NCI-H460 (cell line): ENCODE results near the gene PTPN9. TPM values are rescaled to one million over a fixed set of nuclear protein-coding genes. Genes with fewer than 3 reads are reported as not detected.
"Not testable (repeated sequence)": the region's sequence is repeated elsewhere in the genome, so short reads cannot be mapped to it uniquely, and the experiment has no call there.

Experiments used
- DNase-seq: peaks from one replicate; pipeline ENCODE4 v3.0.0-alpha.2; 2016; ENCODE audit warnings: low read depth; ENCODE audit errors: extremely low read depth
- total RNA-seq: library from RNA; depleted of rRNA; stranded (reverse); fragments of >200 nt; shearing (Covaris generic); gene quantifications from 2 replicates; pipeline ENCODE4 v1.2.3, GENCODE V29; 2014

PTPN9 gene
- total RNA-seq, 1 experiment from 2014 or later, result 29.5 TPM

GRCh38 chr15:75533945-75534344 is 45.2 kb downstream of the PTPN9 start:
- no peak for DNase-seq

DNA sequence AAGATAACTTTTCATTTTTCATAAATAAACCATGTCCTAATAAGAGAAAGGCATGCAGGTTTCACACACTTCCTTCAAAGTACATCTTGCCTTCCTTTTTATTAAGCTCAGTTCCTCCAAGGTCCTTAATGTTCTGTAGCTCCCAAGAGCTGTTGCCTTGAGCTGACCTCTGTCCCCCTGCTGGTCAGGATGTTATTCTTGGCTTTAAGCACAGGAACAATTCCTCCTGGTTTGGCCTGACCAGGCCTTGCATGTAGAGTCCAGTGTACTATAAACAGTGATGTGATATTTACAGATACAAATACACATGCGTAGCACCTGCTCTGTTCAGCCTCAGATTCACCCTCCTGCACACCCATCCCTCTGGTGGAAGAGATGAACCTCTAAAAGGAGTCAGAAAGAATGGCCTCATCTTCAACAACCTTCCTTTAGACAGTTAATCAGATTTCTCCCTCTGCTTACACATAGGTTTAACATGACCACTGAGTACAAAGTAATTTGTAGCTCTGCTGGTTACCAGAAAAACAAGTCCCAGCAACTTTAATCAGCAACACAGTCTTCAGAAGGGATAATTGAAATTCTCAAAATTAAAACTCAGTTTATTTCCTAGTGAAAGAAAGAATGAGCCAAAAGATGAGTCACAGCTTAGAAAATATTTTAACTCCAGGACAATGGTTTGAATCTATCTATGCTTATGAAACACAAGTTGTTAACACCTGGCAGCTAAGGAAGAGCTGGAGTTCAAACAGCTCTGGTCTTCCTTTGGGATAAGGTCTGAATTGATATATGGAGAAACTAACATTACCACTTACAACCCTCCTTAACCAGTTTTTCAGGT is 46.5 kb downstream of the PTPN9 start:
- DNase-seq, result peak; percentile 33

DNA sequence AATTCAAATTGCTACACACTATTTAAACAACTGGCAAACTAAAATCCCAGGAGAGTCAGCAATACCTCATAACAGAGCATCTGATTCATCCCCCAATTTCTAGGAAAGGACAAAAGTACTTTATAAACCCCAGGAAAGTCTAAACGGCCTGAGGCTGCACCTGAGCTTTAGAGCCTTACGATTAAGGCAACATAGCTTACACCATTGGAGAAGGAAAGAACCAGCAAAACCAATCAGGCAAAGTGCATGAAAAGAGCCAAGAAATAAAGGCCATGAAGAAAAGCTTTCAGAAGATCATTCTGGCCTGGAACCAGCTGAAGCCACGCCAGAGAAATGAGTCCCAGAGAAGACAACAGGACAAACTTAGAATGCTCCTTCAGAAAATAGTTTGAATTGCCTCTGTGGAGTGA is 48.1 kb downstream of the PTPN9 start:
- no peak for DNase-seq

DNA sequence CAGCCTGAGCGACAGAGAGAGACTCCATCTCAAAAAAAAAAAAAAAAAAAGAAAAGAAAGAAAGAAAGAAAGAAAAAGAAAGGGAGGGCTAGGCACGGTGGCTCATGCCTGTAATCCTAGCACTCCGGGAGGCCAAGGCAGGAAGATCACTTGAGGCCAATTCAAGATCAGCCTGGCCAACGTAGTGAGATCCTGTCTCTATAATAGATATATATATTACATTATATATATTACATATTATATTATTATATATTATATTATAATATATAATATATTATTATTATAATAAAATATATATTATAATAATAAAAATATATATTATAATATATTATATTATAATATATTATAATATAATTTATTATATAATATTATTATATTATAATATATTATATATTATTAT is 48.9 kb downstream of the PTPN9 start:
- DNase-seq, result no peak

GRCh38 chr15:75525756-75526155 is 53.4 kb downstream of the PTPN9 start:
- DNase-seq, result not testable (repeated sequence)

- DNase-seq, result peak; percentile 48
These were observed 56.1 kb downstream of the PTPN9 start for GRCh38 chr15:75523011-75523410.

- DNase-seq, result no peak
These were observed 61.9 kb downstream of the PTPN9 start for GRCh38 chr15:75517233-75517632.

DNA sequence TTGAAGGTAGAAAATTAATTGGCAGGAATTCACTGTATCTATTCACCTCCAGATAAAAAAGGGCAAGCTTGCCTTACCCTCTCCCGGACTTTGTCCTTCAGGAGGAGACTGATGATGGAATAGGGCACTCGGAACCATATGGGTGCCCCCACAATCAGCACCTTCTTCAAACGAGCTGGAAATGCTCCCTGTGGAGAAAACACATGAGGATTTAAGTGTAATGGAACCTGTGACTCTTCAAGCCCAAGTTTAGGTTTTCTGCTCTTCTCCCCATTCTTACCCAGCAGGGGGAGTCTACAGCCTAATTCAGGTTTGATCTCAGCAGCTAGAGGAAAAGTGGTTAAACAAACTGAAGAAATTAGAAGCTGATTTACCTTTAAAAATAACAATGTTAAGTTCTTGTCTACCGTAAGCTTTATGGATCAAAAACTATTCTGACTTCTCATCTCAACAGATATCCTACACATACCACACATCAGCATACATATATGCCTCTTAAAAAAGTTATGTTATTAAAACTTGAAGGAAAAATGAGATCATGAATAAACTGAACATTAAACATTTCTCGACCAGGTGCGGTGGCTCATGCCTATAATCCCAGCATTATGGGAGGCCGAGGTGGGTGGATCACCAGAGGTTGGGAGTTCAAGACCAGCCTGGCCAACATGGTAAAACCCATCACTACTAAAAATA is 70.1 kb downstream of the PTPN9 start:
- peak; percentile 21 for DNase-seq

DNA sequence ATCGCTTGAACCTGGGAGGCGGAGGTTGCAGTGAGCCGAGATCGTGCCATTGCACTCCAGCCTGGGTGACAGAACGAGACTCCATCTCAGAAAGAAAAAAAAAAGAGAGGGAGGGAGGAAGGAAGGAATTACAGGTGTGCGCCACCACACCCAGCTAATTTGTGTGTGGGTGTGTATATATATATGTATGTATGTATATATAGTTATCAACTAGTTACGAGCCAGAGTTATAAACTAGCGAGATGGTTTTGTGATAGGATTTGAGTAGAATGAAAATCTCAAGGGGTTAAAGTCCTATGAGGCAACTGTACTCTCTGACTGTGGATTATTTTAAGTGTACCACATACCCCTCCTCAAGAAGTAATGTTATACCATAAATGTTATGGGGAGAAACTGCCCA is 76.8 kb downstream of the PTPN9 start:
- DNase-seq, result no peak

DNA sequence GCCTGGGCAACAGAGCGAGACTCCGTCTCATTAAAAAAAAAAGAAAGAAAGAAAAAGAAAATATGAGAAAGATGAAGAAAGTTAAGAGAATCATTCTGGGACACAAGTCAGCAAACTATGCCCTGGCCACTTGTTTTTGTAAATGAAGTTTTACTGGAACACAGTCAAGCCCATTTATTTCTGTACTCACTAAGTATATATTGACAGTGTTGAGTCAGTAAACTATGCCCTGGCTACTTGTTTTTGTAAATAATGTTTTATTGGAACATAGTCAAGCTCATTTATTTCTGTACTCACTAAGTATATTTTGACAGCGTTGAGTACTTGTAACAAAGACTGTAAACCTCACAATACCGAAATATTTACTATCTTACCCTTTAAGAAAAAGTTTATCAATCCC is 85.4 kb downstream of the PTPN9 start:
- no peak for DNase-seq

DNA sequence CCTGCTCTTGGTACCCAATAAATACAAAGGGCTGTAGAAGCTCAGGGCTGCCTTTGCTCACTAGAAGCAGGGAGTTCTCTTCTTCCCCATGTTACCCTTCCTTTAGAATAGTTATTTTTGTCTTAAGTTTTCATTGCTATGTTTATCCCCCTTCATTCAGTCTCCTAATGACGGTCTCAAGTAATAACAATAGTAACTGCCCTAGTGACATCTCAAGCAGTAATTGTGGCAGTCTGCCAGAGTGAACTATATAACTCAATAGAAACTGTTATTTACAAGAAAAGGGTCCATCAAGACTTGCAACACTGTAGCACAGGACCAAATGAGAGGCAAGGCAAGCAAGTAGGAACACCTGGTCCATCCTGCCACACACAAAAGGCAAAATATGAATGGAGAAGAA is 95.2 kb downstream of the PTPN9 start:
- no peak for DNase-seq

GRCh38 chr15:75483556-75483955 is 95.6 kb downstream of the PTPN9 start:
- not testable (repeated sequence) for DNase-seq

GRCh38 chr15:75483106-75483505 is 96.0 kb downstream of the PTPN9 start:
- DNase-seq, result no peak

DNA sequence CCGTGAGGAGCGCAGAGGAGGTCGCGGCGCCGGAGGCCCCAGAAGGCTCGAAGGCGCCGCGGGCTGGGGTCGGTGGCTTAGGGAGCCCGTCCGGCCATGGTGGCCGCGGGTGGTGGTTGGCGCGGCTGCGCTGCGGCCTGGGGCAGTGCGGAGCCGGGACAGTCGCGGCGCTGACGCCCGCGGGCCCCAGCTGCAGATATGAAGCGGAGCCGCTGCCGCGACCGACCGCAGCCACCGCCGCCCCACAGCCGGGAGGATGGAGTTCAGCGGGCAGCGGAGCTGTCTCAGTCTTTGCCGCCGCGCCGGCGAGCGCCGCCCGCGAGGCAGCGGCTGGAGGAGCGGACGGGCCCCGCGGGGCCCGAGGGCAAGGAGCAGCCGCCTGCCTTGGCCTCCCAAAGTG is 98.7 kb downstream of the PTPN9 start:
- not testable (repeated sequence) for DNase-seq

GRCh38 chr15:75479670-75480069 is 99.4 kb downstream of the PTPN9 start:
- DNase-seq, result no peak

DNA sequence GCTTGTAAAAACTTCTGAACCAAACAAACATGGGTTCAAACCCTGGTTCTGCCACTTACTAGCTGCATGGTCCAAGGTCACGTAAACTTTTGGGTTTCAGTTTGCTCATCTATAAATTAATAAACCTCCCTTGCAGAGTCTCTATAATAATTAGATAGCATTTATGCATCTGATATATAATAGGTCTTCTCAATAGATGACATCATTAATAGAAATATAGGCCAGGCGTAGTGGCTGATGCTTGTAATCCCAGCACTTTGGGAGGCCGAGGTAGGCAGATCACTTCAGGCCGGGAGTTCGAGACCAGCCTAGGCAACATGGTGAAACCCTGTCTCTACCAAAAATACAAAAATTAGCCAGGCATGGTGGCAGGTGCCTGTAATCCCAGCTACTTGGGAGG is 102.0 kb downstream of the PTPN9 start:
- not testable (repeated sequence) for DNase-seq

GRCh38 chr15:75468913-75469598 is 110.1 kb downstream of the PTPN9 start:
- no peak for DNase-seq

DNA sequence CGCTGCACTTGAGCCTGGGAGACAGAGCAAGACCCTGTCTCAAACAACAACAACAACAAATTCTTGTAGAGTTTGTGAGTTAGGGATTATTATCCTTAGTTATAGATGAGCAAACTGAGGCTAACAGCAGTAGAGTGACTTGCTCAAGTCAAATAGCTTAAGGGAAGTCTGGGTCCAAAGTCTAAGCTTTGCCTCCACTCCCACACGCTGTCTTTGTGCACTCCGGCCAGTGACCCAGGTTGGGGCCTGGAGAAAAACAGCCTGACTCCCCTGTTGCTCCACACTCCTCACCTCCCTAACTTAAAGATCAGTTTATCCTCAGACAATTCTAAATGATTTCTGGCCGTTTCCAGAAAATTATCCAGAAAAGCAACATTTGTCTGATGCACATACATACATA is 118.5 kb downstream of the PTPN9 start:
- DNase-seq, result no peak

DNA sequence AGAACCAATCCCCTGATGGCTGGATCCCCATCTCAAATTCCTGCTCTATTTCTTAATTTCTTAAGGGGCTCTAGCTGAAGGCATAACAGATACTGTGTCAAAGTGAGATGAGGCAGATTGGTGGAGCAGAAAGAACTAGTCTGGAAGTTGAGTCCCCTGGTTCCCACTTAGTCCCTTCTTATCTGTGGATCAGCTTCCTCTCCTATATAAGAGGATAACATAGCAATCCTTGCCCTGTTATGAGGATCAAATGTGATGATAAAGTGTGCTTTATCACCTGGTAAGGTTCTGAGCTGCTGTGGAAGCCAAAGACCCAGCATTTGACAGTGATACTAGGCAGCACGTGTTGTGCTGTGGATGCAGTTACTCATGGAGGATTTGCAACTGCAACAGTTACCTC is 119.5 kb downstream of the PTPN9 start:
- no peak for DNase-seq

DNA sequence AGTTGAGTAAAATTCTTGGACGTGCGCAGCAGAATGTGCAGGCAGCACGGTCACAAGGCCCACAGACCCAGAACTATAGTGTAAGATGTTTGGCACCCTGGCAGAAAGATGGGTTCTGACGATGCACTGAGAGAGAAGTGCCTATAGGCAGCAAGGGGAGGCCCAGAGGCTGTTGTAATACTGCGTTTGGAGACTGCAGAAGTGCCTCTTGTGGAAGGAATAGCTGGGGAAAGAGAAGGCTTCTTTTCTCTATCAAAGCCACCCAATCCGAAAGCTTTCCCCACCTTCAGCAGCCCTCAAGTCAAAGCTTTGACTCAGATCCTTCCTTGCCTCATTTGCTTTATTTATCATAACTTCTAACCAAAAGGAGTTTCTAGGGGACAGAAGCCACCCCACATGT is 122.4 kb downstream of the PTPN9 start:
- no peak for DNase-seq

- no peak for DNase-seq
These were observed 123.1 kb downstream of the PTPN9 start for GRCh38 chr15:75455982-75456531.
